C4-2B (cell line): ENCODE measurements around the gene PPP1R13B.

ENCODE experiments used
- ZFX ChIP-seq: fragments of 450-650 bp; IDR thresholded peaks from 2 replicates; pipeline ENCODE4 v1.6.1; 2017
- TF ChIP-seq, protein P1 (sequence below): fragments of 450-650 bp; conservative IDR thresholded peaks from 2 replicates; pipeline ENCODE4 v1.5.1; 2017; ENCODE audit warnings: mild to moderate bottlenecking

GRCh38 chr14:103742499-103743255 lies 104.7 kb downstream of the PPP1R13B start:
- TF ChIP-seq, protein P1, sequence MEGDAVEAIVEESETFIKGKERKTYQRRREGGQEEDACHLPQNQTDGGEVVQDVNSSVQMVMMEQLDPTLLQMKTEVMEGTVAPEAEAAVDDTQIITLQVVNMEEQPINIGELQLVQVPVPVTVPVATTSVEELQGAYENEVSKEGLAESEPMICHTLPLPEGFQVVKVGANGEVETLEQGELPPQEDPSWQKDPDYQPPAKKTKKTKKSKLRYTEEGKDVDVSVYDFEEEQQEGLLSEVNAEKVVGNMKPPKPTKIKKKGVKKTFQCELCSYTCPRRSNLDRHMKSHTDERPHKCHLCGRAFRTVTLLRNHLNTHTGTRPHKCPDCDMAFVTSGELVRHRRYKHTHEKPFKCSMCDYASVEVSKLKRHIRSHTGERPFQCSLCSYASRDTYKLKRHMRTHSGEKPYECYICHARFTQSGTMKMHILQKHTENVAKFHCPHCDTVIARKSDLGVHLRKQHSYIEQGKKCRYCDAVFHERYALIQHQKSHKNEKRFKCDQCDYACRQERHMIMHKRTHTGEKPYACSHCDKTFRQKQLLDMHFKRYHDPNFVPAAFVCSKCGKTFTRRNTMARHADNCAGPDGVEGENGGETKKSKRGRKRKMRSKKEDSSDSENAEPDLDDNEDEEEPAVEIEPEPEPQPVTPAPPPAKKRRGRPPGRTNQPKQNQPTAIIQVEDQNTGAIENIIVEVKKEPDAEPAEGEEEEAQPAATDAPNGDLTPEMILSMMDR: no peak
- no peak for TF ChIP-seq ZFX
